Adrenal gland (tissue), 5 donors: ENCODE results near the gene FGF14.

ENCODE experiments used
- POLR2A ChIP-seq, 2 donors: fragments of 450-650 bp; IDR thresholded peaks; one replicate each; pipeline ENCODE4 v1.6.1; 2017; ENCODE audit warnings: antibody characterized with exemption in 2 of 2, mild to moderate bottlenecking in 2 of 2, moderate library complexity in 1 of 2
- TF ChIP-seq, protein P1 (sequence below), 6 experiments: fragments of 450-650 bp in 4 of 6; fragments of 200-600 bp in 2 of 6; sonication (generic) in 1 of 6; IDR thresholded peaks; 1 replicate in 5 of 6; 2 replicates in 1 of 6; pipeline versions ENCODE4 v1.5.1 to v1.8.0; 2016 to 2021; ENCODE audit warnings: antibody characterized with exemption in 6 of 6, mild to moderate bottlenecking in 2 of 6, moderate library complexity in 1 of 6
- donor health status: DM: no; HTN: no; CAD: no.

DNA sequence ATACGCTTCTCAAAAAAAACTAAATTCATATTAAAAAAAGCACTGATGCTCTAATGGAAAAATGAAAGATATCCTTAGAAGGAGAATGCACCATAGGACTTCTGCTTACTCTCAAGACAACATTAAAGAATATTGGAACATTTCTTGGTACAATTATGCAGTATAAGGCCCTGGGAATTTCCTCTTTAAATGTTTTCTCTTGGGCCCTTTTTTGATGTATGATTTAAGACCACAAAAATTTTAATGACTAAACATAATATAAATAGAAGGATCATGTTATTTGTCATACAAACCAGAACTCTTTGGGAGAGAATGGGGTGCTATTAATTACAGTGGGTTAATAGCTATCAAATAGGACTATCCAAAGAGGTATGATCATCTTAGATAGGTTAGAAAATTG lies 403.7 kb downstream of the FGF14 start:
- no peak for TF ChIP-seq POLR2A (IDR thresholded peaks at IDR 0.05)
- TF ChIP-seq, protein P1, sequence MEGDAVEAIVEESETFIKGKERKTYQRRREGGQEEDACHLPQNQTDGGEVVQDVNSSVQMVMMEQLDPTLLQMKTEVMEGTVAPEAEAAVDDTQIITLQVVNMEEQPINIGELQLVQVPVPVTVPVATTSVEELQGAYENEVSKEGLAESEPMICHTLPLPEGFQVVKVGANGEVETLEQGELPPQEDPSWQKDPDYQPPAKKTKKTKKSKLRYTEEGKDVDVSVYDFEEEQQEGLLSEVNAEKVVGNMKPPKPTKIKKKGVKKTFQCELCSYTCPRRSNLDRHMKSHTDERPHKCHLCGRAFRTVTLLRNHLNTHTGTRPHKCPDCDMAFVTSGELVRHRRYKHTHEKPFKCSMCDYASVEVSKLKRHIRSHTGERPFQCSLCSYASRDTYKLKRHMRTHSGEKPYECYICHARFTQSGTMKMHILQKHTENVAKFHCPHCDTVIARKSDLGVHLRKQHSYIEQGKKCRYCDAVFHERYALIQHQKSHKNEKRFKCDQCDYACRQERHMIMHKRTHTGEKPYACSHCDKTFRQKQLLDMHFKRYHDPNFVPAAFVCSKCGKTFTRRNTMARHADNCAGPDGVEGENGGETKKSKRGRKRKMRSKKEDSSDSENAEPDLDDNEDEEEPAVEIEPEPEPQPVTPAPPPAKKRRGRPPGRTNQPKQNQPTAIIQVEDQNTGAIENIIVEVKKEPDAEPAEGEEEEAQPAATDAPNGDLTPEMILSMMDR (IDR thresholded peaks at IDR 0.05): no peak
